Stimulated activated CD4-positive, alpha-beta T cell treated with anti-CD3 and anti-CD28 coated beads, TNF-alpha, amount 100 ng/mL, for 48 hours (primary cell): ENCODE data around the gene ZNF438.

ENCODE experiments used
- DNase-seq, 3 donors: peaks; one replicate each; pipeline ENCODE4 v3.0.0-alpha.2; 2020; ENCODE audit warnings: low read depth in 3 of 3

Gene ZNF438

DNA sequence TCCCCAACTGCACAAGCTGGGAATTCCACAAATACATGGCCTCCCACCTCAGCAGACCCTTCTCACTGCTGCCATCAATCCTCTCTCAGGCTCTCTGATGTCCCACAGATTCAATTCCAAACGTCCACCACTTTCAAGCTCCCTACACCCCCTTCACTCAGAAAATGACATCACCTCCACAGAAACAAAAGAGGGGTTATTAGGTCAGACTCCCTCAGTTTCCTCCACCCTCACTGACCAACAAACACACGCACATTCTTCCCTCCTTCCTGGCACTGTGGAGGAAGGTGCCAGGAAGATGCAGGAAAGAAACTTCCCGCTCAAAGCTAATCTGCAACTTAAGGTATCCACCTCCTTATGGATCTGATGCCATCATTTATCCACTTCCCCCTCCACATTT is 18.3 kb downstream of the ZNF438 start:
- DNase-seq, result no peak

DNA sequence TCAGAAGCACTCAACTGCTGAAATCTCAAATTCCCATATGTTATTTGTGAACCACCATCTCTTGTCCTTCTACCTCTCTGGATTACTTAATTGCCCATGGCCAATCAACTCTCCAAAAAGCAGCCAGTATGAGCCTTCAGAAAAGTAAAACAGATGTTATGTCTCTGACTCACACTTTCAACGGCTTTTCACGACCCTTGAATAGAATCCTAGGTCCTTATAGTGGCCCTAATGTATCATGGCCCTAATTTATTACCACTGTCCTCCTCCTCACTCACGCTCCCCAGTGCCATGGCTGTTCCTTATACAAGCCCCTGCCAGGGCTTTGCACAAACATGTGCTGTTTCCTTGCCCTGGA is 20.0 kb downstream of the ZNF438 start:
- DNase-seq, result no peak

DNA sequence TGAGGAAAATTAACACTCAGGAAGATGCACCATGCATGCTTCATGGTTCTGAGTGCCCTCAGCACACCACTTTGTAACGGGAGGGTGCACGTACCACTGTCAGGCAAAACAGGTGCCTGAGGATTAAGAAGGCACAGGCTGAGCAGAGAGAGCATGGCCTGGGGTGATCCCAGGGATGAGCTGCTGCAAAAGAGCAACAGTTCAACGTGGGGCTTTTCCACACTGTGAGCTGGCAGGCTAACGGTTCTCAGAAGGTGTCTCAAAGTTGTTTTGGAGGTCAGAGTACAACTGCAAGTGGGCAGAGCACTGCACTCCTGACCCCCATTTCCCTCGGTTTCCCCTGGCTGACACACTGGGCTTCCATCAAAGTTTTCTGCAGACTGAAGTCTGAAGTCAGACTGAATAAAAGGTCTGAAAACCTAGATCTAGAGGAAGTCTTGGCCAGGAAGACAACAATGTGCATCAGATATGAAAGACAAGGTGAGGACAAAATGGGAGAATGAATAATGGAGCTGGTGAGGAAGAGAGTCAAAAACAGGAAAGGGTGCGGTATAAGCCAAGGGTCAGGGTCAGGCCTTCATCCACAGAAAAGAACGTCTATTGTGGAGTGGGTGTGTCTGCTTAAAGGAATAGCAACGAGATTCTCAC is 20.5 kb downstream of the ZNF438 start:
- no peak for DNase-seq

- no peak for DNase-seq
Observed at GRCh38 chr10:31010062-31010461, 21.6 kb downstream of the ZNF438 start.

DNA sequence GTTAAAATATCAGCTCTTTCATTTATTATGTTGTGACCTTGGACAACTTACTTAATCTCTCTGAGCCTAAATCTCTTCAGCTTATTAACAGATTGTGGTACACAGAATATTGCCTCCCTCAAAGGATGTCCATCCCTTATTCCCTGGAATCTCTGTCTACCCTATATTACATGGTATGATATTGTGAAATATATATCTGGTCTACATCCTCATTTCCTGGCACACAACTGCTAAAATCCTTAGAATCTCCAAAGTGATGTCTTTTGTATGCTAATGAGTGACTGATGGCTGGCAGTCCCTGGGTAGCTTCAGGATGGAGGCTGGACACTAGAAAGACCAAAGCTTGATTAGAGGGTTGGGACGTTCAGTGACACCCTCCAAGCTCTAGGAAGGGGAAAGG is 25.8 kb downstream of the ZNF438 start:
- DNase-seq, result no peak

- no peak for DNase-seq
Observed at GRCh38 chr10:31004611-31005193, 27.0 kb downstream of the ZNF438 start.

DNA sequence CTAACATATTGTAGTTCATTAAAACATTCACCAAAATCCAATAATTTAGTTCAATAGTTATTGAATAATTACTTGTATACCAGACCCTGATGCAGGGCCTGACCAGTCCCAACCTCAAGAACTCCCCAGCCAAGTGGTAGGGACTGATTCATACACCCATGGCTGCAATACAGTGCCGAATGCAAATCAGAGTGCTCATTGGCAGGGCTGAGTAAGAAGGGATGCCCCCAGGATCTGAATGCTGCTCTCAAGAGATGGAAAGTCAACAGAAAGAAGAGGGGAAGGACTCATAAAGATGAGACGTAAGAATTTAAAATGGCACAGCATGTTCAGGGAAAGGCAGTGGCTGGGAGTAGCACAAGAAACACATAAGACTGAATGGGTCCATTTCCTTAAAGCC is 29.9 kb downstream of the ZNF438 start:
- DNase-seq, result no peak

- no peak for DNase-seq
Observed at GRCh38 chr10:31000867-31001266, 30.8 kb downstream of the ZNF438 start.

DNA sequence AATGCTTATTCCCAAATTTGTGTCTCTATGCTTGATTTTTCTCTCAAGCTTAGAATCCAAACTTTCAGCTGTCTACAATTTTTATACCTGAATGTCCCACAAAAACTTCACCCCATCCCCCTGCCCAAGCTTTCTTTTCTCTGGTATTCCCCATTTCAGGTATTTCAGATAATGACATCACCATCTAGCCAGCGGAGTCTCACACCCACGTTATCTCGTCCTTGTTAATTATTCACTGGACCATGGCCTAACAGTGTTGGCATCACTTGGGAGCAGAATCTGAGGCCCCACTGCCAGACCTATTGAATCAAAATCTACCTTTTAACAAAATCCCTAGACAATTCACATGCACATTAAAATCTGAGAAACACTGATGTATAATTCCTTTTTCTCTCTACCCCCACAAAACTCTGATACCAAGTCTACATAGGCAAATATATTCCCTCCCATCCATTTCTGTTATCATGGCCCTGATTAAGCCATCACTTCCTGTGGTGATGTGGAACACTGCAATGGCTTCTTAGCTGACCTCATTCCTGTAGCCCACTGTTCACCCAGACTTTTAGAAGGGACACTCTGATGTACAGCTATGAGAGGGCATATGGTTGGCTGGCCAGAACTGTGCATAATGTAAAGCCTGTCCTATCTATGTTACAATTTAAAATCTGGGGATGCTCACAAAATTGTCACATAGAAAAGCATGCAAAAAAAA is 31.4 kb downstream of the ZNF438 start:
- DNase-seq, result no peak

GRCh38 chr10:30999070-30999712 is 32.5 kb downstream of the ZNF438 start:
- no peak for DNase-seq

GRCh38 chr10:30997536-30998235 is 34.0 kb downstream of the ZNF438 start:
- no peak for DNase-seq

- no peak for DNase-seq
Observed at GRCh38 chr10:30996481-30997005, 35.1 kb downstream of the ZNF438 start.

GRCh38 chr10:30995081-30995770 is 36.4 kb downstream of the ZNF438 start:
- DNase-seq, result no peak

- DNase-seq, result no peak
Observed at GRCh38 chr10:30993155-30993554, 38.5 kb downstream of the ZNF438 start.

- DNase-seq, result no peak
Observed at GRCh38 chr10:30992681-30993080, 39.0 kb downstream of the ZNF438 start.

GRCh38 chr10:30991647-30992011 is 40.0 kb downstream of the ZNF438 start:
- no peak for DNase-seq

- no peak for DNase-seq
Observed at GRCh38 chr10:30990971-30991646, 40.6 kb downstream of the ZNF438 start.

- no peak for DNase-seq
Observed at GRCh38 chr10:30990351-30990750, 41.3 kb downstream of the ZNF438 start.

DNA sequence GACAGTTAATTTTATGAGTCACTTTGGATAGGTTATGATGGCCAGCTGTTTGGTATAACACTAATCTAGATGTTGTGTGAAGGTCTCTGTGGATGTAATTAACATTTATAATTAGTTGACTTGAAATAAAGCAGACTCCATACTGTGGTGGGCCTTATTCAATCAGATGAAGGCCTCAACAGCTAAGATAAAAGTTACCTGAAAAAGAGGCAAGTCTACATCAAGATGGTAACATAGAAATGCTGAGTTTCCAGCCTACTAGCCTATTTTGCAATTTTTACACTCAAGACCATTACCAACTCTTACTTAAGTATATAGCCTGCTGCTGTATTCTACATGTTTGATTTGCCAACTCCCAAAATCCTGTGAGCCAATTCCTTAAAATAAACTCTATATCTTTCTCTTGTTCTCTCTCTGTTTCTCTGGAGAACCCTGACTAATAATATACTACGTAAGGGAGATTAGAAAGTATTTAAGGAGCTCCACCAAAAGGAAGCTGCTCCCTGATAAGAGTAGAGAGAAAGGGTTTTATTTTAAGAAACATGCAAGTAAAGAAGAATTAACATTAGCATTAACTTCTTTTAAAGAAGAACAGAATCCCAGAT is 42.7 kb downstream of the ZNF438 start:
- no peak for DNase-seq

GRCh38 chr10:30987463-30987862 is 44.2 kb downstream of the ZNF438 start:
- no peak for DNase-seq
